CD4-positive, alpha-beta T cell treated with Interleukin-10 for 1 hour (primary cell): ENCODE data around the gene MARK4.
"Not testable (repeated sequence)": the region's sequence is repeated elsewhere in the genome, so short reads cannot be mapped to it uniquely, and the experiment has no call there.

Source experiments
- DNase-seq: peaks from one replicate; pipeline ENCODE4 v3.0.0-alpha.2; 2020

The MARK4 gene

GRCh38 chr19:45307361-45307760 is 56.3 kb downstream of the MARK4 start:
- no peak for DNase-seq

DNA sequence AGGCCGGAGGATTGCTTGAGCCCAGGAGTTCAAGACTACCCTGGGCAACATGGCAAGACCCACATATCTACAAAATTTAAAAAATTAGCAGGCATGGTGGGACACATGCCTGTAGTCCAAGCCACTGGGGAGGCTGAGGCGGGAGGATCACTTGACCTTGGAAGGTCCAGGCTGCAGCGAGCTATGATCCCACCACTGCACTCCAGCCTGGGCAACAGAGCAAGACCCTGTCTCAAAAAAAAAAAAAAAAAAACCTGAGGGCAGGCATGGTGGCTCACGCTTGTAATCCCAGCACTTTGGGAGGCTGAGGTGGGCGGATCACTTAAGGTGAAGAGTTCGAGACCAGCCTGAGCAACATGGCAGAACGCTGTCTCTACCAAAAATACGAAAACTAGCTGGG is 58.3 kb downstream of the MARK4 start:
- DNase-seq: not testable (repeated sequence)

DNA sequence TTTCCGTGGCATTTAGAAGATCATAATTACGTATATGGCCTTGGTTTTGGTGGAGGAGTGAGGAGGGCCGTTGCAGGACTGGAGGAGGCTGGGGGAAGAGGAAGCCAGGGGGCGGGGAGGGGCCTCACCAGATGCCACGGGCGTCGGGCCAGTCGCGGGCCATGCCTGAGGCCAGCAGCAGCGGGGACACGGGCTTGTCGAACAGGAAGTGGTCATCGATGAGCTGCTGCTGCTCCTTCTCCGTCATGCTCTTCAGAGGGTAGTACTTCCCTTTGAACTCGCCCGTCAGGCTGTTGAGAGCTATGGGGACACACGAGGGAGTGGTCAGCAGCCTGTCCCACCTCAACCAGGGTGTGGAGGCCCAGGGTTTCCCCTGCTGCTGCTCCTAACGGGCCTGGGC is 60.5 kb downstream of the MARK4 start:
- DNase-seq: no peak

GRCh38 chr19:45312285-45312684 is 61.2 kb downstream of the MARK4 start:
- not testable (repeated sequence) for DNase-seq

GRCh38 chr19:45314708-45315245 is 63.7 kb downstream of the MARK4 start:
- no peak for DNase-seq

DNA sequence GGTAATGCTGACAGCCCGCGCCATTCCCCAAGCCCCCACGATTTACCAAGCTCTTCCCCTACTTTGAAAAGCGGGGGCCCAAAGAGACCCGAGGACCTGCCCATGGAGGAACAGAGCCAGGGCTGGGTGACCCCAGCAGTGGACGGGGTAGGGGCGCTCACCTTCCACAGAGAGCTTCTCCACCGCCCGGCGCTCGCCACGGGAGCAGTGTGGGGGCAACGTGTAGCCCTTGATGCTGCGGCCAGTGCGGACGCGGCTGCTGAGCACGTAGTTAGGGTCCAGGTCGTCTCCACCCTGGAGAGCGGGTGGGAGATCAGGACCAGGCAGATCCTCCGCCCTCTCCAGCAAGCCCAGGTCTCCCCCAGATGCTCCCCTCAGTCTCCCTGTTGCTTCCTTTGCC is 64.2 kb downstream of the MARK4 start:
- no peak for DNase-seq

GRCh38 chr19:45320997-45321775 is 70.1 kb downstream of the MARK4 start:
- DNase-seq: no peak

GRCh38 chr19:45321848-45322247 is 70.8 kb downstream of the MARK4 start:
- no peak for DNase-seq

- DNase-seq: no peak
These were observed 71.2 kb downstream of the MARK4 start for GRCh38 chr19:45322311-45322710.

GRCh38 chr19:45322744-45323281 is 71.7 kb downstream of the MARK4 start, which contains the start of gene CKM:
CKM (minus strand) TSS chr19:45322875; CDS start chr19:45319713, 3,162 bp downstream.
- DNase-seq: no peak

DNA sequence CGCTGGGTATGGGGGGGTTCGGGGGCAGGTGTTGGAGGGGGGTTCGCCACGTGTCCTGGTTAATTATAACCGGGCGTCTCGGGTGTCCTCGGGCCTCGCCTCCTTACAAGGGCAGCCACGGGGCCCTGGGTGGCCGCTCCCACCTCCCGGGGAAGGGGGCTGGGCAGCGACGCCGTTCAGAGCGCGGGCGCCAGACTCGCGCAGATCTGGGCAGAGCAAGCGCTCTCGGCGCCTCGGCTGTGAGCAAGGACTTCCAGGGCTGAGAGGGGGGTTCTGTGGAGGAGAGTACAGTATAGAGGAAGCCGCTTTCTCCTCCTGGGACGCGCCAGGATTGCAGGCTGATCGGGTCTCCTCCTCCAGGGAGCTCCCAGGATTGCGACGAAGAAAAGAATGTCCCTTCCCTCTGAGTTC is 72.6 kb downstream of the MARK4 start:
- no peak for DNase-seq

GRCh38 chr19:45324349-45324907 is 73.4 kb downstream of the MARK4 start:
- no peak for DNase-seq

GRCh38 chr19:45327404-45328143 is 76.5 kb downstream of the MARK4 start:
- no peak for DNase-seq

DNA sequence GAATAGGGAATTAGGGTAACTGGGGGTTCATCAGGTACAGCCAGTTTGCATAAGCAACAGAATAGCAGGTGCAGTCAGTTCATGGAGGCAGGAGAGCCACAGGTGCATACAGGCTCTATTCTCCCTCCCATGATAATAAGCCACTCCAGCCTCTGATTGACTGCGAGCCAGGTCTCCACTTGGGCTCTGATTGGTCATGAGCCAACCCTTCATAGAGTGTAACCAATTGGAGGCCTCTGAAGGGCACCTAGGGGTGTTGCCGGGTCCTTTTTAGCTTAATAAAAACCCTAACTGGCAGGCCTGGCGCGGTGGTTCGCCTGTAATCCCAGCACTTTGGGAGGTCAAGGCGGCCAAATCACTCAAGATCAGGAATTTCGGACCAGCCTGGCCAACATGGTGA is 80.3 kb downstream of the MARK4 start:
- no peak for DNase-seq

DNA sequence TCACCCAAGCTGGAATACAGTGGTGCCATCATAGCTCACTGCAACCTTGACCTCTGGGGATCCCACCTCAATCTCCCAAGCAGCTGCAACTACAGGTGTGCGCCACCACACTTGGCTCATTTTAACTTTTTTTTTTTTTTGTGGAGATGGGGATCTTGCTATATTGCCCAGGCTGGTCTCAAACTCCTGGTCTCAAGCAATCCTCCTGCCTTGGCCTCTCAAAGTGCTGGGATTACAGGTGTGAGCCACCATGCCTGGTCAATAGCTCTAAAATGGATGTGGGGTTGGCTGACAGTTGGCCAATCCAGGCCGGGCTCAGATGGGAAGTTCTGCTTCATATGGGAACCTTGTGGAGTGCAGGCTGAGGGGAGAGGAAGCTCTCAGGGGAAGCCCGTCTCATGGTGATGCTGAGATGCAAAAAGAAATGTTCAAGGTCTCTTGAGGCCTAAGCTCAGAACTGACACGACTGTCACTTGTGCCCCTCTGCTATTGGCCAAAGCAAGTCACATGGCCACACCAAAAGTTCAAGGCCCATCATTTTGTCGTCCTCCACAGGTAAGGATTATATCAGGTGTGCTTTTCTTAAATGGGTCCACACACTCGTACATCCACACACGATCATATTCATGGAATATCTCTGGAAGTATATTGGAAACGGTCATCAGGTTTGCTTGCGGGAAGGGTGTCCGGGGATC is 82.7 kb downstream of the MARK4 start:
- DNase-seq: no peak

GRCh38 chr19:45334881-45335280 is 83.8 kb downstream of the MARK4 start:
- not testable (repeated sequence) for DNase-seq

DNA sequence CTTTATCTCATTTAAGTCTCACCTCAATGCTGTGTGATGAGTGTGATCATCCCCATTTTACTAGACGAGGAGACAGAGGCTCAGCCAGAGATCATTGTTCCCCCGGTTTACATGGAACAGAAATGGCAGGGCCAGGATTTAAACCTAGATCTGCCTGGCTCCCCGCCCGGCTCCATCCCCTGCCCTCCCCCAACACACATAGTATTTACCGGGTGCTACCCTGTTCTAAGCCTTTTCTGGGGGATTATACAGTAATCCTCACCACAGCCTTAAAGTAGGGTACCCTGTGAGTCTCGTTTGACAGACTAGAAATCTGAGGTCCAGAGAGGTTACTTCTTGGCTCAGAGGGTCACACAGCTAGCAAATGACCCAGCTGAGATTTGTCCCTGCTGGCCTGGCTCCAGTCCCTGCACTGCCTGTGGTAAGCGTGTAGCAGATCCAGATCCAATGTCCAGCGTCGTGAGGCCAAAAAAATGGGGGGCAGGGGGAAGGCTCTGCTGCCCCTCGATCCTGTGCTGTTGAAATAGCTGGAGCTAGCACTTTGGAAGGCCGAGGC is 85.7 kb downstream of the MARK4 start:
- no peak for DNase-seq

- no peak for DNase-seq
These were observed 88.6 kb downstream of the MARK4 start for GRCh38 chr19:45339629-45340028.

DNA sequence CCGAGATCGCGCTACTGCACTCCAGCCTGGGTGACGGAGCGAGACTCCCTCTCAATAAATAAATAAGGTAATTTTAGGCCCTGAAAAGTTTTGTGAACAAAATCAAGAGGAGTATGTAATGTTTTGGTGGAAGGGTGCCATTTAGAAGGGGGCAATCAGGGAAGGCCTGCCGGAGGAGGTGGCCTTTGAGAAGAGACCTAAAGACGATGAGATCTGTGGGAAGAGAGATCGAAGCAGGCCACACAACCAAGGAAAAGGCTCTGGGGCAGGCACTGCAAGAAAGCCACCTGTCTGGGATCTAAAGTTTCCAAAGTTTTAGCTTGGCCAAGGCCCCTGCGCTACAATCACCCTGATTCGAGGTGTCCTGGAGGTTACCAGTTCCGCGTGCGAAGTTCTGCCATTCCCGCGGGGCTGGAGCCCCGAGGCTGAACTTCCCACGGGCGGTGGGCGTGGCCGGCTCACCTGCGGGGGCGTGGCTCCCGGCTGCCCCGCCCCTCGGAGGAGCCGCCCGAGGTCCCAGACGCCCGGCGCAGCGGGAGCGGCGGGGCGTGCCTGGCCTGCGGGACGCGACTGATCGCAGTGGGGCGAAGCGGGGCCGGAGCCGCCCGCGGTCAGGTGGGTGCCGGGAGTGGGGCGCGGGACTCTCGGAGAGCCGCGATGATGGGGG is 89.3 kb downstream of the MARK4 start, which contains the start of gene KLC3:
Gene KLC3 (plus strand): TSS at position 519 of the 667 bp plus-strand sequence. CDS start 4,792 bp downstream, outside the sequence.
- peak; percentile 40 for DNase-seq

GRCh38 chr19:45340899-45341453 is 89.9 kb downstream of the MARK4 start:
- no peak for DNase-seq

DNA sequence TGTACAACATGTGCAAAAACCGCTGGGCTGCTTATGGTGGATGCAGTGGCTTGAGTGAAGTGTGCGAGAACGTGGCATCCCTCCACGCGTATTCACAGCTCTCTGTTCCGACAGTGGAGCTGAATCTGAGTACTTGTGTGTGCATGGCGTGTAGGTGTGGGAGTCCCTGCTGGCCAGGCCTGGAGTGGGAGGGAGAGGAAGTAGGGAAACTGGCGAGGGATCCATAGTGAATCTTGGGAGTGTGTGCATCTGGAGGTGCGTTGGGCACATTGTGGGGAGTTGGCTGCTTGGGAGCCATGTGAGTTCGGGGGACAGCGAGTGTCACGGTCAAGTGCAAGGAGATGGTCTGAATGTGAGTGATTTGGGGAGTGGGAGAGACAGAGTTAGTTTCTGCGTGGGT is 91.8 kb downstream of the MARK4 start:
- no peak for DNase-seq
